GM19238 (cell line): ENCODE results near the gene SREBF1.

Experiments used
- DNase-seq: peaks from one replicate; pipeline ENCODE4 v3.0.0; 2011; ENCODE audit warnings: low spot score; ENCODE audit not compliant: insufficient read length

SREBF1 gene

GRCh38 chr17:17795946-17796786 is 40.6 kb downstream of the SREBF1 start:
- DNase-seq: no peak

DNA sequence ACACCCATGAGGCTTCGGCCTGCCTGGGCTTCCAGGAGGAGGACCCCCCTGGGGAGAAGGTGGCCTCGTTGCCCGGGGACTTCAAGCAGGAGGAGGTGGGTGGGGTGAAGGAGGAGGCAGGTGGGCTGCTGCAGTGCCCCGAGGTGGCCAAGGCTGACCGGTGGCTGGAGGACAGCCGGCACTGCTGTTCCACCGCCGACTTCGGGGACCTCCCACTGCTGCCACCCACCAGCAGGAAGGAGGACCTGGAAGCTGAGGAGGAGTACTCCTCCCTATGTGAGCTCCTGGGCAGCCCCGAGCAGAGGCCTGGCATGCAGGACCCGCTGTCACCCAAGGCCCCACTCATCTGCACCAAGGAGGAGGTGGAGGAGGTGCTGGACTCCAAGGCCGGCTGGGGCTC is 41.5 kb downstream of the SREBF1 start:
- DNase-seq: no peak

- DNase-seq: no peak
Measured at GRCh38 chr17:17794382-17794781, 42.4 kb downstream of the SREBF1 start.

- DNase-seq: no peak
Measured at GRCh38 chr17:17793378-17794214, 43.2 kb downstream of the SREBF1 start.

DNA sequence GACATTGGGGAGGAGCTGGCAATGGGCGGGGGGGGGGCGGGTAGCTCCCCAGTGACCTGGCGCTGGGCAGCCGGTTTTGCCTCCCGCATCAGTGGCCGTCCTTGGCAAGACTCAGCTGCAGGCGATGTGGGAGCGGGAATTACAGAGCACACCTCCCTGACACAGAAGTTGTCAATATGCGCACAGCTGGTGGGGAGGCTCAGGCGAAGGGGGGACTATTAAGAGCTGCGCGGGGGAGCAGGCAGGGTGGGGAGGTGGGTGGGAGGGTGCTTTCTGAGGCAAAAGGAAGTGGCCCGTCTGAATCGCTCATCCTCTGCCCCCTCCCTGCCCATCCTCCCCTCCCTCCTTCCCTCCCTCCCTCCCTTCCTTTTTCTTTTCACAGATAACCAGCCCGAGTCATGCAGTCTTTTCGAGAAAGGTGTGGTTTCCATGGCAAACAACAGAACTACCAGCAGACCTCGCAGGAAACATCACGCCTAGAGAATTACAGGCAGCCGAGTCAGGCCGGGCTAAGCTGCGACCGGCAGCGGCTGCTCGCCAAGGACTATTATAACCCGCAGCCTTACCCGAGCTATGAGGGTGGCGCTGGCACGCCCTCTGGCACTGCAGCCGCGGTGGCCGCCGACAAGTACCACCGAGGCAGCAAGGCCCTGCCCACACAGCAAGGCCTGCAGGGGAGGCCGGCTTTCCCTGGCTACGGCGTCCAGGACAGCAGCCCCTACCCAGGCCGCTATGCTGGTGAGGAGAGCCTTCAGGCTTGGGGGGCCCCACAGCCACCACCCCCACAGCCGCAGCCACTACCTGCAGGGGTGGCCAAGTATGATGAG is 44.0 kb downstream of the SREBF1 start:
- peak; percentile 53 for DNase-seq

DNA sequence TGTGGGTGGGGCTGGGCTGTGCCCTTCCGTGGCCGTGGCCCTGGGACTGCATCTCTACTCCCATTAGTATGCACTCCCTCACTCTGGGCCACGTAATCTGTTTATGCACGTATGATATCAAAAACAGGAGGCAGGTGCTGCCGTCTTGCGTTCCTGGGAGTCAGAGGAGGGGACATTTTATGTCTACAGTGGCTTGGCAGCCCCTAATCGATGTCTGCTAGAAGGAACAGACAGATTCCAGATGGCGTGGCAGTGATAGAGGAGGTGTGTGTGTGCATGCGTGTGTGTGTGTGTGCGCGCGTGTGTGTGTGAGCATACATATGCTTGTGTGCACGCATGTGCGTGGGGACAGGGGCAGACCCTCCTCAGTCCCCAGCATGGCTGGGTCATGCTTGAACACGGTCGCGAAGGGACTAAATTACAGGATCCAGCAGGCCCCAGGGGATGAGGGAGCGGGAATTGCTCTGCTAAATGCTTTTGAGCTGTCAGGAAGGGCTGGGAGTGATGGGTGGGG is 44.7 kb downstream of the SREBF1 start:
- no peak for DNase-seq

DNA sequence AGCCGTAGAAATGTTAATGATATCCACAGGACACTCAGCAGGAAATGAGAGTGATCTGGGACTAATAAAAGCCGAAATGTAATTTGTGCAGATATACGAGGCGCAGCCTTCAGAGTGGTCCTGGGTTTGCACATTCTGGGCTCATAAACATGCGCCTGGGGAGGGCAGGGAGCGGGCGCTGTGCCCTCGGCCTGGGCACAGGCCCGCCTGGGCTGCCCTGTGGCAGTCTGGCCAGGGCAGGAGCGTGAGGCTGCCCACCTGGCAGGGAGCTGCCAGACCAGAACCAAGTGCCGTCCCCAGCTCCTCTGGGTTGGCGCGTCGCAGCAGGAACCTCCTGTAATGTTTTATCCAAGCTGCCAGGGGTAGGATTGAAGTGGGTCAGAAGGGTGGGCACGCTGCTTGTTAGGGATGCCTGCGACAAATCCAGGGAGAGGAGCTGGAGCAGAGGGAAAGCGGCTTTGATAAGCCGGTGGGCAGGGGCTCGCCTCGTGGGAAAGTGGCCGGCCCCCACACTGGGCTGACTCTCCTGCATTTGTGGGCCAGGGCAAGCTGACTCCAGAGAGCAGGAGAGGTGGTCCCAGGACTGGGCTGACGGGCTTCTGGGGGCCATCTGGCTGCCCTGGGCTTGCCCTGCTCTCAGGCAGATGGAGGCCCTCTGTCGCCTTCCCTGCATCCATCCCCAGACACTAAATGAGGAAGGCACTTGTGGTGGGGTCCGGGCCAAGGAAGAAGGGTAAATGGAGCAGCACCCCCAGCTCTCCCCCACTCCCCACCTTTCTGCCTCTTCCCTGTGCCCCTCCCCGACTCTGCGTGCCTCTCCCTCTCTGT is 45.9 kb downstream of the SREBF1 start:
- no peak for DNase-seq

- DNase-seq: no peak
Measured at GRCh38 chr17:17789828-17790636, 46.8 kb downstream of the SREBF1 start.

GRCh38 chr17:17789410-17789809 is 47.4 kb downstream of the SREBF1 start:
- no peak for DNase-seq

DNA sequence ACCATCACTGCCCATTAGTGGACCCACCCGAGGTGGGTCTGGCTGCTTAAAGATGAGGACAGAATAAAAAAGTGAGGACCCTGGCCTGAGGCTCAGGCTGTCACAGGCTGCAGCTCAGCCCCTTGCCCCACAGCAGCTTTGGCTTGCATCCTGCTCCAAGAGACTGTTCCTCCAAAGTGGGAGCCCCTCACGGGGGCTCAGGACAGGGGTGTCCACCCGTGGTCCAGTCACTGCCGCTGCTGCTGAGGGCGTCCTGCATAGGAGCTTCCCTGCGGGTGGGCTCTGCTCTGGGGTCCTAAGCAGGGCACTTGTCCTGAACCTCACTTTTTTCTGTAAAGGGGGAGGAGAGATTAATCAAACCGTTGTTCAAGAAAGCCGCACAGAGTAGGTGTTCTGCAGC is 47.8 kb downstream of the SREBF1 start:
- no peak for DNase-seq

DNA sequence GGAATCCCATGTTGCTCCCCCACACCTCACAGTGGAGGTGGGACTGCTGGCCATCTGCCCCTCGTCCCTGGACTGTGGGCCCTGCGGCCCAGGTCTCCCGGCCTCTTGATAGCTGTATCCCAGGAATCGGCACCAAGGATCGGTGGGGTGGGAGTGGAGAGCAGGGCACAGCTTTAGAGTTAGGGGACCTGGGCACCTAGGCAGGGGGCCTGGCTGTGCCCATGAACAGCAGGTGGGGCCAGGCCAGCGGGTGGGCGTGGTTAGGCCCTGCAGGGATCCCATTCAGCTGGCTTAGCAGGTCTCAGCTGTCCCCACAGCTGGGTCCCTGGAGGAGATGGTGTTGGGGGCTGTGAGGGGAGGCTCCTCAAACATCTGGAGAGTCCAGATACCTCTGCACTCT is 49.2 kb downstream of the SREBF1 start:
- no peak for DNase-seq

DNA sequence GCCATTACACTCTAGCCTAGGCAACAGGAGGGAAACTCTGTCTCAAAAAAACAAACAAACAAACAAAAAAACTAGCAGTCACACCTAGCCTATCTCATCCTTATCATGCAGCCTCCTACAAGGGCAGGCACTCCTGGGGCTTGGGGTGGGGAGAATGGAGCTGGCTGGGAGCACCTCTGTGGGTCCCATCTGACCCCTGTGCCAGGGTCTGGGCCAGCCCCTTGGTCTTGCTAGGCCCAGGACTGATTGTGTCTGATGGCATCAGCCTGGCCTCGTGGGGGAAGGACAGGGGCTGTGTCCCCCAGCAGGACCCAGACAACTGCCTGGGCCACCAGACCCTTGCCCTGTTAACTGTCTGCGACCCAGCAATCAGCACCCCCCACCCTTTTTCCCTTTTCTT is 49.8 kb downstream of the SREBF1 start:
- DNase-seq: no peak

- DNase-seq: no peak
Measured at GRCh38 chr17:17785407-17785806, 51.4 kb downstream of the SREBF1 start.

DNA sequence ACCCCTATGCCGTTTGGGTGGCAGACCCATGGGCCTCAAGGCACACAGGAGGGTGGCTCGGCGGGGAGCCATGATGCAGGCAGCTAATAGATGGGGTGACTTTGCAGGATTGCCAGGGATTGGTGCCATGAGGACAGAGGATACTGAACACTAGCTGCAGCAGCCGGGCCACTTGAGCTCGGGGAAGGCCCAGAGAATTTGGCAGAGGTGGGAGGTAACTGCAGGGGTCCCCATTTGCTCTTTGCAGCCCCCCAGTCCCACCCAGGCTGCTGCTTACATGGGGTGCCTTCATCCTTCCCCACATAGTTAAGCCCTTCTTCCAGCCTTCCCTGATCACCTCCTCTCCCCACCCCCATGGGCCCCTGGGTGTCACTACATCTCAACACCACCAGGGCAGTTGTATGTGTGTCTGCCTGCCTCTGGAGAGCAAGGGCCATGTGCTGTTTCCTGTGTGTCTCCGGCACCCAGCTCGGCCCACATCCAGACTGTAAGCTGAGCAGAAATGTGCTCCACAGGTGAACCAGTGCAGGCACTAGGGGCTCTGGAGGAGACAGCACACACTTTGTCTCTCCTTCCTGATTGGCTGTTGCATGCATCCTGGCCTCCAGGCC is 52.0 kb downstream of the SREBF1 start:
- DNase-seq: no peak

DNA sequence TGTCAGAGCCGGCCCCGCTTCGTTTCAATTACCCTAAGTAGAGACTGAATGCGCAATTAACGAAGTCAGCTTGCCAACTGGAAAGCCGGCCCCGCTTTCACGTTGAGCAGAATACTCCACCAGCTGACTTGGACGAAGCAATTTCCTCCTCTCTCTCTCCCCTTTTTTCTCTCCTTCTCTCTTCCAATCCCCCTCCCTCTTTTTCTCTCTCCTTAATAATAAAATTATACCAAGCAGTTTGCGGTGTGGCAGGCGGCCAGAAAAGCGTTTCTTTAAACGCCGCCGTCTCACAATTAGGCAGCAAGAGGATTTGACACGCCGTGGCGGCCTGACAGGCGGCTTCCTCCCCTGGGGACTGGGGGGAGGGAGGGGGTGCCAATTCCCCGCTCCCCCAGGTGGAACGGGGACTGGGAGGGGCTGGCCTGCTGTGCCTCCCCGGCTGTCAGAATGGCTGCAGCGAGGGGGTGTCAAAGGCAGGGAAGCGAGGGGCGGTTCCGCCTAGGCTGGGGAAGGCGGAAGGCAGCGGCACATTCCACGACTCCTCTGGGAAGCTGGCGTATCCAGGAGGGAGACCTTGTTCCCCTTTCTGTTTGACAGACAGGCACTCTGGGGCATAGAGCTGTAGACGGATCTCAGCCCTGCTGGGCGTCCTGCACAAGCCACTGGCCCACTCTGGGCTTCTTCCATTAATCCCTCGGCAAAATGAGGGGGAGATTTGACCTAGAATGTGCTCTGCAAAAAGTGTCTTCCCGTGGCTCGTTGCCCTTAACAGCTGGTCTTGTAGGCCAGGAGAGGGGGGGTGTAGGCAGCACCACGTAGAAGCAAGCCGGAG is 52.7 kb downstream of the SREBF1 start:
- peak; percentile 60 for DNase-seq

- DNase-seq: peak; percentile 58
Measured at GRCh38 chr17:17783116-17783824, 53.5 kb downstream of the SREBF1 start.

- DNase-seq: no peak
Measured at GRCh38 chr17:17782523-17783115, 54.2 kb downstream of the SREBF1 start.
